ENCODE data around the gene WDR37.
"Not testable (repeated sequence)": the region's sequence is repeated elsewhere in the genome, so short reads cannot be mapped to it uniquely, and the experiment has no call there.

WDR37 gene

DNA sequence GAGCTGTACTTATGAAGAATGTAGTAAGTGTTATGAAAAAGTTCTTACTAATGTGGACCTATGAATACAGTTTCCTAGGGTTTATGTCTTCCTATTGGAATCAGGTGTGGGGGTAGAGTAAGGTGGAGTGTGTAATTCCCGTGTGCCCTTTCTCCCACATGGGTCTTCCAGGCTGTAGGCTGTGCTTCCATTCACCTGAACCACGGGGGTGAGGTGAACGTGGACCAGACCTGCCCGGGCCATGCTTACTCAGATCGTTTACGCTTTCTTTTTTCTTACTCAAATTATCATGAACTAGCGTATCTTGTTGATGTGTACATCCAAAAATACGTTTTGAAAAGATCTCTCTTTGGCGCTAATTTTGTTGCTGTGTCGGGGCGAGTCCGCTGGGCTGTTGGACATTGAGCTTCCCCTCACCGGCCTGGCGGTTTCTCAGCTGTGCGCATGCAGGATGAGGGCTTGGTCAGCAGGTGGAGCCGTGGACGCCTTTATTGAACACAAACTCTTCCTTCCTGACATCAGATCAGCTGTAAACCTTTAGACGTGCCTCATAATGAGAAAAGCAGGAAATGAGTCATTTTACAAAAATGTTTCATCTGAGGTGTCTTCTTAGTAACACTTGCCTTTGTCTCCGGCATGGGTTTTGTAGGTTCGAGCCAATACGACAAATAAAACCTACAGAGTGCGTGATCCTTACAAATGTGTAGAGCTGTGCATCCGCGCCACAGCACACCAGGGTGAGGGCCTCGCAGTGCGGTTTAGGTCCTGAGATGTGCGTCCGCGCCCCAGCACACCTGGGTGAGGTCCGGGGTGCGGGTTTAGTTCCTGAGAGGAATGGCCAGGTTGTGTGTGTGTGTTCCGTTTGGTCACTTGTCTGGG, 53.8 kb downstream of the WDR37 start:
- DNase-seq = no peak

DNA sequence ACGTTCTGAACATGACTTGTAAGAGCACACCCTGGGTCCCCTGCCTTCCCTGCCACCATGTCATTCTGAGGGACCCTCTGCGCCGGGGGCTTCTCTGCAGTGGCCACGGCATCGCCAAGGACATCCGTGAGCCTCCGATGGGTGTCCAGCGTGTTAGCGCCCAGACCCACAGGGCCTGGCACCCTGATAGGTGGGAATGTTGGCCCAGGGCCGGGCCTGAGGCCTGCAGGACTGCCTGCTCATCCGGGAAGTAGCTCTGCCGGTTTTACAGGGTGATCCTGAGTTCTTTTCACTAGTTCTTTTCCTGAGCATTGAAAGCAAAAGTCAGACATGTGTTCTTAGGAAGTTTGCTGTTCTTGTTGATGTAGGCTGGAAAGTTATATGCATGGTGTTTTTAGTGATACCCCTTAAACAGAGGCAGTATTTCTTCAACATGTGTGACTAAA, 54.5 kb downstream of the WDR37 start:
- DNase-seq = no peak

DNA sequence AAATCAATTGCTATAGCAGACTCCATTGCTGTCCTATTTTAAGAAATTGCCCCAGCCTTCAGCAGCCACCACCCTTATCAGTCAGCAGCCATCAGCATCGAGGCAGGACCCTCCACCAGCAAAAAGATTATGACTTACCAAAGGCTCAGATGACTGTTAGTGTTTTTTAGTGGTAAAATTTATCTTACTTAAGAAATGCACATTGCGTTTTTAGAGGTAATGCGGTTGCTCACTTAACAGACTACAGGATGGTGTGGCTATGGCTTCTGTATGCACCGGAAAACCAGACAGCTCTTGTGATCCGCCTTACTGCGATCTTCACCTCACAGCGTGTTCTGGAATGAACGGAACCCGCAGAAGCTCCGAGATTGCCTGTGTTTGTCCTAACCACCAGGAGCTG, 58.1 kb downstream of the WDR37 start:
- no peak for DNase-seq

DNA sequence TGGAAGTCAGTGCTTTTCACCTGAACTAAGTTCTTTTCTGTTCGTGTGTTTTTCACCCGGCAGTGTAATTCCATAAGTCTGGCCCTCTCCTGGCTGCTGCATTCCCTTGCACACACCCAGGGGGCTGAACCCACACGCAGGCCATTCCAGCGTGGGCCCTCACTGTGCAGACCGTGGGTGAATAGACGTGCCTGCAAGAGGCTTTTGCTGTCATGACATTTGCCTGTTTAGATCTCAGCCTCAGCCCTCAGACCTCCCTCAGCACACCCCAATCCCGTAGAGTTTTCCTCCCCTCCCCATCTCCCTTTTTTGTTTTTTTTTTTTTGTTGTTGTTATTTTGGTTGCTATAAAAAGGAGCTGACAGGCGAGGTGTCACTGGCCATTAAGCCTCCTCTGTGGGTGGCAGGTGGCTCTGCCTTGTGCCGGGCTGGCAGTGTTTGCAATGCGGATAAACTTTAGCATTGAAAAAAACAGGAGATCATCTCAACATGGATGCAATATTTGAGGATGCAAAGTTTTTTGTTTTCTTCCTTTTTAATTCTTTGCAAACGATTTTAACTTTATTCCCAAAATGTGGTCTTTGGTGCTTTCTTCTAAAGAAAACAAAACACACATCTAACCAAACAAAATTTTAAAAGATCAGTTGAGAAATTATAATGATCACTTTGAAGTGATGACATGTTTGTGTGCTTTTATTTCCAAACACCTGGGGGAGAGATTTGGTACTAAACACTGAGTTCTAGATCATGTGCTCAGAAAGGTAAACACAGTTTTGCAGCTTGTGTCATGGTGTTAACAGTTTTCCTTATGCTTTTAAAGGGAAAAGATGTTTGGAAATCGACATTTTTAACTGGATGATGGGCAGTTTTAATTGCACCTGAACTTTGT, 58.8 kb downstream of the WDR37 start:
- no peak for DNase-seq

DNA sequence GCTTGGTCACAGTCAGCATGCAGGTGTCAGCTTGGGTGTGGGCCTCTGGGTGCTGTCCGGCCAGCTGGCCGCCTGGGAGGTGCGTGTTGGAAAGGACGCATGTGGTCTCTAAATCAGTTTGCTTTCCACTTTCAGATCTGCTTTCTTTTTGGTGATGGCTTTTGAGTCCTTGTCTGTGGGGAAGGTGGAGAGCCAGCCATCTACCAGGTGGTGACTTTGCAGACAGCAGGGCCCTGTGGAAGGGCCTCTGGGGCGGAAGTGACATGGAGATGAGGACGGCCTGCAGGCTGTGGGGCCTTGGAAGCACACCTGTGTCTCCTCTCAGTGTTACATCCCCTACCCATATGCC, 59.4 kb downstream of the WDR37 start:
- DNase-seq = no peak

DNA sequence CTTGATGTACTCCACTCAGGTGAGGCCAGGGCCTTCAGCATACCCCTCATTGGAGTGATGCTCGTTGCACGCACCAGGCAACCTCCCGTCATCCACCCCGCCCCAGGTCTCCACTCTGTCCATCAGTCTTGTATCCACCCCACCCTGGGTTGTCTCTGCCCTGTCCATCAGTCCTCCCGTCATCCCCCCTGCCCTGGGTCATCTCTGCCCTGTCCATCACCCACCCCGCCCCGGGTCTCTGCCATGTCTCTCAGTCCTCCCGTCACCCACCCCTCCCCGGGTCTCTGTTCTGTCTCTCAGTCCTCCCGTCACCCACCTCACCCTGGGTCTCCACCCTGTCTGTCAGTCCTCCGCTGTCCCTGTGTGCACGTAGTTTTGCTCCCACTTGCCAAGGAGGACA, 59.9 kb downstream of the WDR37 start:
- no peak for DNase-seq

DNA sequence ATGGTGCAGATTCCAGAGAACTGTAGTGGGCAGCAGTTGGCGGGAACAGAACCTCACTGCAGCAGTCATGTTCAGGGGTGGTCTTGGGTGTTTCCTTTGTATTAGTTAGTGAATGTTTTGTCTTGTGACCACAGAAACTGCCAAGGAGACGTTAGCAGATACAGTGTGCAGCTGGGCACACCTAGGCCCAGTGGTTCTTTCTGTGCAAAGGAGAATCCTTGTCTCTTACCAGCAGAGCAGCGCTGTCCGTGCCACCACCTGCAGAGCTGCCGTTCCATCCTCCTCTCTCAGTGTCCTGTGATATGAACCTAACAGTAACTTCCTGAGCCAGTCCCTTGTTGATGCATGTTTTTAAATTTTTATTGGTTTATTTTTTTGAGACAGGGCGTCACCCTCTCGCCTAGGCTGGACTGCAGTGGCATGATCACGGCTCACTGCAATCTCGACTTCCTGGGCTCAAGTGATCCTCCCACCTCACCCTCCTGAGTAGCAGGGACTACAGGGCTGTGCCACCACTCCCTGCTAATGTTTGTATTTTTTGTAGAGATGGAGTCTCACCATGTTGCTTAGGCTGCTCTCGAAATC, 60.6 kb downstream of the WDR37 start:
- no peak for DNase-seq

DNA sequence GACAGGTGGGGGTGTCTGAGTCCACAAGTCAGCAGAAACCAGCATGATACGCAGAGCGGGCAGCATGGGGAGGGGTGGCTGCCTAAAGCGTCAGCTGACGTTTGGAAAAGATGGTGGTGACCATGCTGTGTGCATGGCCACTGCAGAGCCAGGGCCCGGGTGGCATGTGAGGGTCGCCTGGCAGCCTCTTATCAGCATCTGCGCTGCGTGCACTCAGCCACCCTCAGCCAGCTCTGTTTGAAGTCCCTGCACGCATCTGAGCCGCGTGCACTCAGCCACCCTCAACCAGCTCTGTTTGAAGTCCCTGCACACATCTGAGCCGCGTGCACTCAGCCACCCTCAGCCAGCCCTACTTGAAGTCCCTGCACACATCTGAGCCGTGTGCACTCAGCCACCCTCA, 61.5 kb downstream of the WDR37 start:
- no peak for DNase-seq

DNA sequence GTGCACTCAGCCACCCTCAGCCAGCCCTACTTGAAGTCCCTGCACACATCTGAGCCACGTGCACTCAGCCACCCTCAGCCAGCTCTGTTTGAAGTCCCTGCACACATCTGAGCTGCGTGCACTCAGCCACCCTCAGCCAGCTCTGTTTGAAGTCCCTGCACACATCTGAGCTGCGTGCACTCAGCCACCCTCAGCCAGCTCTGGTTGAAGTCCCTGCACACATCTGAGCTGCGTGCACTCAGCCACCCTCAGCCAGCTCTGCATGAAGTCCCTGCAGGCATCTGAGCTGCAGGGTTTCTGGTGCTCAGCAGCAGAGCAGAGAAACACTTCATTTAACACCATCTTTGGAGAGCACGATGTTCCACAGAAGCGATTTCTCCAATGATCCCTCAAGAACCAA, 62.1 kb downstream of the WDR37 start:
- not testable (repeated sequence) for DNase-seq

DNA sequence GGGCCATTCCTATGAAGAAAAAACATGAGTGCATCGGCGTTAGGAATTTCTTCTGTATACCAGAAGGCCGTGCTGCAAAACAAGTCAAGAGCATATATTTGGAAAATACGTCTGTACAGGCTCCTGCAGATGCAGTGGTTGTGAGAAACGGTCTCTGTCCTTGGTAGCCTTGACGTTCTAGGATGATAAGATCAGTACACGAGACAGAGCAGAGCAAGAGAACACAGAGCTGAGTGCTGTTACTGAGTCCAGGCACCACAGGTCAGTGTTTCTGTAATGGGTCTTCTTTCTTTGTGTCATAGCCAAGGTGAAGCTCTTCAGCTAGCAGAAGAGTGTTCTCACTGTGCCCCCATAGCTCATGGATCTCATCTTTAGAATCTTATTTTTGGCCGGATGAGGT, 62.8 kb downstream of the WDR37 start:
- DNase-seq = no peak

DNA sequence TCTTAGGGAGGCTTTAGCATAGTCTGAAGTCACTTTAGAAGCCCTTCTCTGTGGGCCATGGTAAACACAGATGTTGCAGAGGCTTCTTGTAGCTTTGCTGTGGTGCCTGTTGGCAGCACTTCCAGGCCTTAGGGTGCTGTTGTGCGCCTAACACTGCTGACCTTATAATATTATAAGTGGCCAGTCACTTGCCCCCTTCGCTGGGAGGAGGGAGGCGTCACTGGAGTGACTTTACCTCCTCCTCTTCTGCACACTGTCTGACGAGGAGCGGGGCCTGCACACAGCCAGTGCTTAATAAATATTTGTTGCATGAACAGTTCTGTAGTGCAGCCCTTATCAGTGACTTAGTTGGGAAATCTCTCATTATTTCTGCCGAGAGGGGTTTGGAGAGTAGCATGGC, 63.3 kb downstream of the WDR37 start:
- no peak for DNase-seq

DNA sequence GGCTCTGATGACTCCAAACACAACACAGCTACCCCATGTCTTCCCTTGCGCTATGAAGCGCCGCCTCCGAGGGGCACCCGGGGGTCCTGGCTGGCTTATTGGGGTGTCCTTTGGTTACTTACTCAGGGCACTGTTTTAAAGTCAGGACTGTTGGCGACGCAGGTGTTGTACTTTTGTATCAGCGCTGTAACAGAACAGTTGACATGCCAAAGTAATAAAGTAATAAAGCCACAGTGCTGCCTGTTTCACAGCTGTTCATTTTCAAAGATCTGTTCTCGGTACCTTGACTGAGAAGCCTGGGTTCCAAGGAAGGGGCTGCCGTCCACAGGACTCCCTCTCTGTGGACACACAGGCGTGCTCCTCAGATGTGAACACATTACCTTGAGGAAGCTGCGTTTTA, 64.1 kb downstream of the WDR37 start:
- DNase-seq = no peak

DNA sequence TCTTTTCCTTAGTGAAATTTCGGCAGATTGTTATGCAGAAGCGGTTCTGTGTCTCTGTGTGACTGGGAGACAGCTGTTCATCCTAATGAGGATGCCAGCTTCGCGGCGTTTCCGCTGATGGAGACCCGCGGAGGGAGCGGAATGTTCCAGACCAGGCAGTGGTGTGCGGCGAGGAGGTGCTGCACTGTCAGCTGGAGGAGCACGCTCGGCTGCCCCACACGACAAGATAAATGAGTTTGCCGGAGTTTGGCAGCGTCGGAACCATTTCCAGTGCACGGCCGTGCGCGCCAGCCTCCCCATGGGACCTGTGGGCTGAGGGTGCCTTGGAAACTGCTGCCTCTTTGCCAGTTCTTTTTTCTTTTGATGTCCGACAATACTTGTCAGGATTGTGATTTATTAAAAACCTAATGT, 64.6 kb downstream of the WDR37 start:
- DNase-seq = no peak

DNA sequence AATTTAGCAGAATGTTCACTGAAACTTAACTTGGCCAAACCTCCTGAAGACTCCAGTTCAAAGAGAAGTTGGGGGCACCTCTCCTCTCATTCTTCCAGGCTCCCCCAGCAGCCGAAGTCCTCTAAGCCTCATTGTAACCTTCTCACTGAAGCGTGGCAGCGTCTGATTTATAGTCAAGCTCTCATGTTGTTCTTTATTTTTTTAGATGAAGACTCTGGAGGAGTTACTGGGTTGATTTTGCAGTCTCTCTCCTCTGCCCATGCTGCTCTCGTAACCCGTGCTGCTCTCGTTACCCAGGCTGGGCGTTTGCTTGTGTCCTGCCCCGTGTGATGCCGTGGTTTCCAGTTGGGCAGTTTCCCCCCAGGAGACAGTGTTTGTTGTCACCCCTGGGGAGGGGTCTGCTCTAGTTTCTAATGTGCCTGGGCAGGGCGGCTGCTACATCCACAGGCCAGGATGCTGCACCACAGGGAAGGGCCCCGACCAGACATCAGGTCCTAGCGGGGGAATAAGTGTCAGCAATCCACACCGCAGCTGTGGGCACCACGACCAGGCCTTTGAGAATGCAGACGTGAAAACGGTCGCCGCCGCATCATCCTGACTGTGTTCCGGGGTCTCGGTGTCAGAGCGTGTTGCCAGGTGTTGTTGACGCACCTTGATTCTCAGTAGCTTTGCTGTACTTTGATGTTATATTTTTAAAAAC, 65.2 kb downstream of the WDR37 start:
- no peak for DNase-seq

DNA sequence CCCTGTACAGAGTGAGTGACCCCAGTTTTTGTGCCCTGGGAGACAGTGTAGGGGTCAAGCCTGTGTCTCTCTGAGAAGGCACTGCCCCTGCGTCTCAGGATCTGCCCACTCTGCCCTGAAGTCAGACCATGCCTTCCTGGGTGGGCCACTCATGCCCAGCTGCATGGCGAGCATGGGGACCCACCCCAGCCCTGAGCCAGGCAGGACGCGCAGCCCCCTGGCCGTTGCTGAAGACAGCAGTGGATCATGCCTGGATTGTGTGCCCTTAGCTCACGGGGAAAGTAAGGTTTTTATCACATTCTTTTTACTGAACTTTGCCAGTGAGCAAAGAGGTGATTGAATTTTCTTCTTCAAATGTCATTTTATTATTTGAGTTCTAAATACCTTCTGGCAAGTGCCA, 66.2 kb downstream of the WDR37 start:
- no peak for DNase-seq

DNA sequence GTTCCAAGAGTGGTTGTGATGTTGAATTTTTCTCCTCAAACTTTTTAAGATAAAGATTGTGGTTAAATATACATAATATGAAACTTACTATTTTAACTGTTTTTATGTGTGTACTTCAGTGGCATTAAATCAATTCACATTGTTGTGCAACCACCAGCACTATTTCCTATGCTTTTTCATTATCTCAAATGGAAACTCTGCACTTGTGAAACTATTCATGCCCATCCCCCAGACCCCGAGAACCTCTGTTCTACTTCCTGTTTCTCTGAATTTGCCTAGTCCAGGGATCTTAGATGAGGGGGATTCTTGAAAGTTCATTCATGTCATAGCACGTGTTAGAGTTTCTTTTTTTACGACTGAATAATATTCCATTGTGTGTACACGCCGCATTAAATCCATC, 67.0 kb downstream of the WDR37 start:
- DNase-seq = no peak

DNA sequence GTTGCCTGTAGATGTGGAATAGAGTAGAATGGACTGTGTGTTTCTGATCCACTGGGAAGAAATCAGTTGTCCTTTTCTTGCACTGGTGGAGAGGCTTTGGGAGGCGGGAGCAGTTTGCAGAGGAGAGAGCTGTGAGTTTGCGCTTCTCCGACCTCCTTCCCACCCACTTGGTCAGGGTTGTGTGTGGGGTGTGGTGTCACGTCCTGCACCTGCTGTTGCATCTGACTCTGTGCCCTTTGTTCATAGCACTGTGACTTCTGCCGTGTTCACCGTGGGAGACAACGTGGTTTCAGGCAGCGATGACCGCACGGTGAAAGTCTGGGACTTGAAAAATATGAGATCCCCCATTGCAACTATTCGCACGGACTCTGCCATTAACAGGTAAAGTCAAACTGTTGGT, 67.8 kb downstream of the WDR37 start:
- no peak for DNase-seq

DNA sequence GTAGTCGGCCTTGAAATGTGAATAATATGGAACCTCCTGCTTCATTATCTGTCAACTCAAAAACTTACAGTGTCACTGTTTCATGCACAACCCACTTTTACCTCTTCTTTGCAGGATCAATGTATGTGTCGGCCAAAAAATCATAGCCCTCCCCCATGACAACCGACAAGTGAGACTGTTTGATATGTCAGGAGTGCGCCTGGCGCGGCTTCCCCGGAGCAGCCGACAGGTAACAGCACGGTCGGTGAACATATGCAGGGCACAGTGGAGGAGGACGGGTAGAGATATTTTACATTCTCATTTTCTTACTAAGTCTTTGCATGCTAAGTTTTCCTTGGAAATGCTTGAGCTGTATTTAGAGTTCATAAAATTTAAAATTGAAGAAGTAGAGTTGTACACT, 68.6 kb downstream of the WDR37 start:
- DNase-seq = no peak

DNA sequence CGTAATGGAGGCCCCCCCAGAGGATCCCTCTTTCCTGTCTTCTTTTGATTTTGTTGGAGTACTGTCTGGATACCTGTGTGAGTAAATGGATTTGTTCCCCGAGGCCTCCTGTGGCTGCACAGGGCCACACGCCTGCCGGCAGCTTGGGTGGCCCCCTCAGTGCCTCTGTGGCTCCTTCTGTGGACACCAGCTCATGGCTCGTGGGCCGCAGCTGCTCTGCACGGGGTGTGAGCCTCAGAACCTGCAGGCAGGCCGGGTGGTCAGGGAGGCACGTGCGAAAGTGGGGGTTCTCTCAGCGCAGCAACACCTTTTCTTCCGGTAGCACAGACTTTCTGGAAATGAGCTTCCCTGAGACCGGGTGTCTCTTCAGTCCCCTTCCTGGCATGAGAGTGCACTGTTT, 70.3 kb downstream of the WDR37 start:
- no peak for DNase-seq

DNA sequence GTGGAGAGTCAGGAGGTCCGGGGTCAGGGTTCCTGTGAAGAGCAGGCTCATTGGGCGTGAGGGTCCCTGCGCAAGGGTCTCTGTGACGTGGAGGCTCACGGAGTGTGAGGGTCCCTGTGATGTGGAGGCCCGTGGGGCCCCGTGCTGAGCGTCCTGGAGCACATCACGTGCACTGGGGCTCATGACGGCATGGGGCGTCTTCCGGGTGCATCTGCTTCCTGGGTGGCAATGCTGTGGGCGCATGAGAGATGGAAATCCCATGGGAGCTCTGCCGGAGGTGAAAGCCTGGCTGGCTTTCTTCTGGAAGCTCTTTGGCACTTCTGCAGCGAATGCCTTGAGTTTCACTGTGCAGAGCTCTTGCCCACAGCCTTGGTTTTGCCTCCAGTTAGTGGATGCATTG, 71.4 kb downstream of the WDR37 start:
- no peak for DNase-seq

DNA sequence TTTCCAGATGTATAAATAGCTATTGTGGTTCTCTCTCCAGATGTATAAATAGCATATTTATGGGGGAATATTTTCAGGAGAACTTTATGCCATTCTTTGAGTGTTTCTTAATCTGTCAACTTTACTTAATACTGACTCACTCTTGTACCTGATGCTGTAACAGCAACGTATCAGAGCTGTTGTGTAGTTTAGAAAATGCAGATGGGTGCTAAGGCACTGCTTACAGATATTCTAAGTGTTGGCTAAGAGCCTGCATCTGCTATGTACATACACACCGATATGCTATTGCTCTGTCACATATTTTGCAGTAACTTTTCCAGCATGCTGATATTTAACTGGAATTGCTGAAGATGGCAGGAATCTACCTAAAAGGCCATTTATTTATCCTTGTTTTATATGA, 71.9 kb downstream of the WDR37 start:
- no peak for DNase-seq

DNA sequence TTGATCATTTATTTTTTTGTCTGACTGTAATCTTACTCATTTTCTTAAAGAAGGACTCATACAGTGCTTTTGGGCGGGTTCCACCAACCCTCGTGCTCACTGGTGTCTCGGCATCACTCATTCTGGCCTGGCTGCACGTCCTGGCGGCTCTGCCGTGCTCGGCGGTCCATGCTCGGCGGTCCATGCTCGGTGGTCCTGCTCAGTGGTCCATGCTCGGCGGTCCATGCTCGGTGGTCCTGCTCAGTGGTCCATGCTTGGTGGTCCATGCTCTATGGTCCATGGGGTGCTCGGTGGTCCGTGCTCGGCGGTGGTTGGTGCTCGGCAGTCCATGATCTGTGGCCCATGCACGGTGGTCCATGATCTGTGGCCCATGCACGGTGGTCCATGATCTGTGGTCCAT, 72.5 kb downstream of the WDR37 start:
- DNase-seq = no peak

DNA sequence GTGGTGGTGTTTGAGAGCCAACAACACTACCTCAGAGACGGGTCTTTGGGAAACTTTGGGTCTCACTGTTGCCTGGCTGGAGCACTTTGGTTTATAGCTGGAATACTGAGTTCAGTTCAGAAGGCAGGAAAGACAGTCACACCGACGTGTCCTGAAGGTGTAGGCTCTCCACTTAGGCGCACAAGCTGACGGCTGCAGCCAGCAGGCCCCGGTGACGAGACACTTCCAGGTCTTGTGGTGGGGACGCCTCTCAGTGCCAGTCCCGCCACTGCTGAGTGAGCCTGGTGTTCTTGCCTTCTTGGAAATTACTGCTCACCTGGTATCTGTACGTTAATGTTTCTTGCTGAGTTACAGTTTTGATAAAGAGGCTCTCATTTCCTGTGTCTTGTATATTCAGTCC, 74.0 kb downstream of the WDR37 start:
- DNase-seq = no peak
